ENCODE data around the gene PROKR2.

DNA sequence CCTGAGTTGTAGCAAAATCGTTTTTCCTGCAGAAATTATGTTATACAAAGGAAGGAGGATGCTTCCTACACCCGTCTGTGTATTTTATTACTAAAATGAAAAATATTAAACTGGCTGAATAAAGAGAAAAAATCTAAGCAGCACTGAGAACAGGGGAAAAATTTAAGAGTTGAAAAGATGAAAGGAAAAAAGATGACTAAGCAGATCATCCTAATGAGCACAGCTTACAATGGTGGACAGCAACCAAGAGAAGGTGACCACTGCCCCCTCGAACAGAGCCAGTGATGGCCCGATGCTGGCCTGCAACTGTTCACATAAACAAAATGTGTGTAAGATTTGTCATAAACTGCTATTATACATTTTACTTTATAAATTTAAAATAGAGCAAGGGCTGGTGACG lies 4.2 kb downstream of the PROKR2 start:
- TF ChIP-seq, protein P1, sequence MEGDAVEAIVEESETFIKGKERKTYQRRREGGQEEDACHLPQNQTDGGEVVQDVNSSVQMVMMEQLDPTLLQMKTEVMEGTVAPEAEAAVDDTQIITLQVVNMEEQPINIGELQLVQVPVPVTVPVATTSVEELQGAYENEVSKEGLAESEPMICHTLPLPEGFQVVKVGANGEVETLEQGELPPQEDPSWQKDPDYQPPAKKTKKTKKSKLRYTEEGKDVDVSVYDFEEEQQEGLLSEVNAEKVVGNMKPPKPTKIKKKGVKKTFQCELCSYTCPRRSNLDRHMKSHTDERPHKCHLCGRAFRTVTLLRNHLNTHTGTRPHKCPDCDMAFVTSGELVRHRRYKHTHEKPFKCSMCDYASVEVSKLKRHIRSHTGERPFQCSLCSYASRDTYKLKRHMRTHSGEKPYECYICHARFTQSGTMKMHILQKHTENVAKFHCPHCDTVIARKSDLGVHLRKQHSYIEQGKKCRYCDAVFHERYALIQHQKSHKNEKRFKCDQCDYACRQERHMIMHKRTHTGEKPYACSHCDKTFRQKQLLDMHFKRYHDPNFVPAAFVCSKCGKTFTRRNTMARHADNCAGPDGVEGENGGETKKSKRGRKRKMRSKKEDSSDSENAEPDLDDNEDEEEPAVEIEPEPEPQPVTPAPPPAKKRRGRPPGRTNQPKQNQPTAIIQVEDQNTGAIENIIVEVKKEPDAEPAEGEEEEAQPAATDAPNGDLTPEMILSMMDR (IDR thresholded peaks at IDR 0.05; ENCODE audit: low read depth, low read length, missing input control) = no peak
- no peak for TF ChIP-seq SP1 (IDR thresholded peaks at IDR 0.05)
- no peak for TF ChIP-seq GABPA (IDR thresholded peaks at IDR 0.05 in 1 of 2, conservative IDR thresholded peaks at IDR 0.05 in 1 of 2)
- TF ChIP-seq TAF1 (conservative IDR thresholded peaks at IDR 0.05) = no peak

All from liver (tissue), 3 donors.